ENCODE measurements around the gene FRMD1. TPM values are rescaled to one million over a fixed set of nuclear protein-coding genes. Genes with fewer than 3 reads are reported as not detected.

The FRMD1 gene
- total RNA-seq, 1 donor from 2014 or later: not detected

DNA sequence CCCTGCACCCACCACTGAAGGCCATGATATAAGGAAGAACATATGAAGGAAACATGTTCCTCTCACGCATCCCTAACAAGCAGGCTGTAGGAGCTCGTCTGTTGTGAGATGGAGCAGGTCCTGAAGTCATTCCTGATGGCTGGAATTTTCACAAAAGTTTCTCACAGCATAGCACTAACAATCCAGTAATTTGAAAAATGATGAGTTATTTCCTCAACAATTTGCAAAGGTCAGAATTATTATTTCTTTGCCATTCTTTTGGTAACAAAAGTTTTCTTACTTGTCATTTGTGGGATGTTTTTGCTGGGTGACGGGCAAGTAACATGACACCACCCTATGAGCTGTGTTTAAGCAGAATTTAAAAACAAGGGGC is 27.6 kb upstream of the FRMD1 start:
- FAIRE-seq: no peak
- H4K20me1 ChIP-seq (ENCODE audit: insufficient read depth, low read length): no peaks in the 10 kb centered on the region
- H2AFZ ChIP-seq (ENCODE audit: low read depth, low read length): no peak overlapping the region
- no peak overlapping the region for H3K4me3 ChIP-seq (ENCODE audit: insufficient read depth, low read depth, low read length)
- no peaks in the 10 kb centered on the region for H3K36me3 Mint-ChIP-seq (ENCODE audit: low read depth, unreplicated experiment)
- peak; percentile 16 for DNase-seq (ENCODE audit: low read depth)
- H3K9me3 ChIP-seq (ENCODE audit: insufficient read depth, low read depth, low read length): no peaks in the 10 kb centered on the region
- peaks cover 22% of the 10 kb centered on the region for H3K27me3 ChIP-seq (ENCODE audit: insufficient read depth, low read length)
- peaks cover 6% of the 10 kb centered on the region for H3K4me1 ChIP-seq (ENCODE audit: insufficient read depth, low read length)
- TF ChIP-seq EZH2 (IDR thresholded peaks at IDR 0.05; ENCODE audit: insufficient read depth, low read length): no peak
- TF ChIP-seq, protein P1, sequence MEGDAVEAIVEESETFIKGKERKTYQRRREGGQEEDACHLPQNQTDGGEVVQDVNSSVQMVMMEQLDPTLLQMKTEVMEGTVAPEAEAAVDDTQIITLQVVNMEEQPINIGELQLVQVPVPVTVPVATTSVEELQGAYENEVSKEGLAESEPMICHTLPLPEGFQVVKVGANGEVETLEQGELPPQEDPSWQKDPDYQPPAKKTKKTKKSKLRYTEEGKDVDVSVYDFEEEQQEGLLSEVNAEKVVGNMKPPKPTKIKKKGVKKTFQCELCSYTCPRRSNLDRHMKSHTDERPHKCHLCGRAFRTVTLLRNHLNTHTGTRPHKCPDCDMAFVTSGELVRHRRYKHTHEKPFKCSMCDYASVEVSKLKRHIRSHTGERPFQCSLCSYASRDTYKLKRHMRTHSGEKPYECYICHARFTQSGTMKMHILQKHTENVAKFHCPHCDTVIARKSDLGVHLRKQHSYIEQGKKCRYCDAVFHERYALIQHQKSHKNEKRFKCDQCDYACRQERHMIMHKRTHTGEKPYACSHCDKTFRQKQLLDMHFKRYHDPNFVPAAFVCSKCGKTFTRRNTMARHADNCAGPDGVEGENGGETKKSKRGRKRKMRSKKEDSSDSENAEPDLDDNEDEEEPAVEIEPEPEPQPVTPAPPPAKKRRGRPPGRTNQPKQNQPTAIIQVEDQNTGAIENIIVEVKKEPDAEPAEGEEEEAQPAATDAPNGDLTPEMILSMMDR (IDR thresholded peaks at IDR 0.05; ENCODE audit: insufficient read depth, low read depth, low read length): no peak
- H3K79me2 ChIP-seq (ENCODE audit: insufficient read depth, low read length): no peaks in the 10 kb centered on the region
- H3K9me3 Mint-ChIP-seq (ENCODE audit: unreplicated experiment): peaks cover 5% of the 10 kb centered on the region
- H3K27ac Mint-ChIP-seq (ENCODE audit: unreplicated experiment): peak overlapping the region; percentile 55
- no peak overlapping the region for H3K9ac ChIP-seq (ENCODE audit: low read length)
- peak overlapping the region; percentile 10 for H3K4me2 ChIP-seq (ENCODE audit: low read length)
- no peak overlapping the region for H3K4me3 Mint-ChIP-seq (ENCODE audit: unreplicated experiment)
- H3K27ac ChIP-seq (ENCODE audit: low read depth, low read length): peak overlapping the region; percentile 4
- H3K36me3 ChIP-seq (ENCODE audit: insufficient read depth, low read length): no peaks in the 10 kb centered on the region
- peaks cover 5% of the 10 kb centered on the region for H3K4me1 Mint-ChIP-seq (ENCODE audit: low read depth, unreplicated experiment)
- H3K27me3 Mint-ChIP-seq (ENCODE audit: low read depth, unreplicated experiment): peaks cover 60% of the 10 kb centered on the region

DNA sequence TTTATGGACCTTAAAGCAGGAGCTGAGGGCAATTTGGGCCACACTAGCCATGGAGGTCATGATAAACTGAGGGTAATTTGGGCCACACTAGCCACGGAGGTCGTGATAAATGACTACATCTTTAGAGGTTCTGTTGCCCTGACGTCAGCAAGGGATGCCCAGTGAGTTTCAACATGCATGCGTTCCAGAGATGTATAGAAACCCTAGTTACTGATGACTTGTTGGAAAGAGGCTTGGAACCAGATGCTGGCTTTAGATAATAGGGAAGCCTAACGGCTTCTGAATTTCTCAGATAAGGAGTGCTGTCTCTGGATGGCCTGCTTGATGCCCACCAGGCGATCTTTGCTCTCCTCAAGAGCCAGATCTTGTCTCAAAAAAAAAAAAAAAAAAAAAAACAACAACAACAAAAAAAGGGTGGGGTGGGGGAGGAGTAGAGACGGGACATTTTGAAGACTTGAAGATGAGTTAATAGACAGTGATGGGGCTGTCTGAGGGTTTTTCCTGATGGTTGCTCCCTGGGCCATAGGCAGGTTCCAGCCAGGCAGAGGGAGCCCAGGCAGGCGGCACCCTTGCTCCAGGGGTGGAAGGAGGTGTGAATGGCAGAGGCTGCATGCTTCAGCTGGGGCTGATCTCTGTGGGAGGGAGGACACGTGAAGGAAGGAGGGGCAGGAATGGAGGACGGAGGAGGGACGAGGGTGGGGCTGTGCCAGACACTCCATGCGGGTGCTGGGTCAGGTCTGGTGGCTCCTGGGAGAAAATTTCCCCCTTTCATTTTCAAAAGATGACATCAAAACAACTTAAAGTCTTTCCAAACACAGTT is 27.0 kb upstream of the FRMD1 start:
- H3K9me3 Mint-ChIP-seq (ENCODE audit: unreplicated experiment): peaks cover 5% of the 10 kb centered on the region
- Histone ChIP-seq H2AFZ (ENCODE audit: low read depth, low read length) (no peak overlapping the region), H3K27ac (ENCODE audit: low read depth, low read length) (peak overlapping the region; percentile 4), H3K4me2 (ENCODE audit: low read length) (peak overlapping the region; percentile 10), H3K79me2 (ENCODE audit: insufficient read depth, low read length) (no peaks in the 10 kb centered on the region), H4K20me1 (ENCODE audit: insufficient read depth, low read length) (no peaks in the 10 kb centered on the region), H3K36me3 (ENCODE audit: insufficient read depth, low read length) (no peaks in the 10 kb centered on the region), H3K4me3 (ENCODE audit: insufficient read depth, low read depth, low read length) (no peak overlapping the region), H3K9me3 (ENCODE audit: insufficient read depth, low read depth, low read length) (no peaks in the 10 kb centered on the region), H3K9ac (ENCODE audit: low read length) (no peak overlapping the region), H3K4me1 (ENCODE audit: insufficient read depth, low read length) (peaks cover 6% of the 10 kb centered on the region), H3K27me3 (ENCODE audit: insufficient read depth, low read length) (peaks cover 23% of the 10 kb centered on the region)
- peaks cover 58% of the 10 kb centered on the region for H3K27me3 Mint-ChIP-seq (ENCODE audit: low read depth, unreplicated experiment)
- TF ChIP-seq, protein P1 (IDR thresholded peaks at IDR 0.05; ENCODE audit: insufficient read depth, low read depth, low read length): no peak
- TF ChIP-seq EZH2 (IDR thresholded peaks at IDR 0.05; ENCODE audit: insufficient read depth, low read length): no peak
- H3K4me1 Mint-ChIP-seq (ENCODE audit: low read depth, unreplicated experiment): peaks cover 5% of the 10 kb centered on the region
- no peak for DNase-seq (ENCODE audit: low read depth)
- H3K4me3 Mint-ChIP-seq (ENCODE audit: unreplicated experiment): no peak overlapping the region
- H3K27ac Mint-ChIP-seq (ENCODE audit: unreplicated experiment): peak overlapping the region; percentile 55
- no peak for FAIRE-seq
- no peaks in the 10 kb centered on the region for H3K36me3 Mint-ChIP-seq (ENCODE audit: low read depth, unreplicated experiment)

DNA sequence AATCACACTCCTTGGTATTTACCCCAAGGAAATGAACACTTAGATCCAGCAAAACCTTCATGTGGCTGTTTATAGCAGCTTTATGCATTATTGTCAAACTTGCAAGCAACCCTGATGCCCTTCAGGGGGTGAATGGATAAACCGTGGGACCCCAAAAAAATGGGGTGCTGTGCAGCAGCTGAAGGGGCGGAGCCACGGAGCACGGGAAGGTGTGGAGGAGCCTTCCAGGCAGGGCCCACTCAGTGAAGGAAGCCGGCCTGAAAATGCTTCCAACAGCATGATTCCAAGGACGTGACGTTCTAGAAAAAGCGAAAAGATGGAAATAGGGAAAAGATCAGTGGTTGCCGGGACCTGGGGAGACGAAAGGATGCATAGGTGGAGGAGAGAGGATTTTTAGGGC is 25.6 kb upstream of the FRMD1 start:
- Mint-ChIP-seq H3K4me1 (ENCODE audit: low read depth, unreplicated experiment) (peaks cover 5% of the 10 kb centered on the region), H3K9me3 (ENCODE audit: unreplicated experiment) (peaks cover 5% of the 10 kb centered on the region), H3K27ac (ENCODE audit: unreplicated experiment) (no peak overlapping the region), H3K36me3 (ENCODE audit: low read depth, unreplicated experiment) (no peaks in the 10 kb centered on the region), H3K27me3 (ENCODE audit: low read depth, unreplicated experiment) (peaks cover 61% of the 10 kb centered on the region), H3K4me3 (ENCODE audit: unreplicated experiment) (no peak overlapping the region)
- no peak for FAIRE-seq
- Histone ChIP-seq H3K27me3 (ENCODE audit: insufficient read depth, low read length) (peaks cover 26% of the 10 kb centered on the region), H4K20me1 (ENCODE audit: insufficient read depth, low read length) (no peaks in the 10 kb centered on the region), H2AFZ (ENCODE audit: low read depth, low read length) (no peak overlapping the region), H3K4me1 (ENCODE audit: insufficient read depth, low read length) (peaks cover 6% of the 10 kb centered on the region), H3K9me3 (ENCODE audit: insufficient read depth, low read depth, low read length) (no peaks in the 10 kb centered on the region), H3K79me2 (ENCODE audit: insufficient read depth, low read length) (no peaks in the 10 kb centered on the region), H3K36me3 (ENCODE audit: insufficient read depth, low read length) (no peaks in the 10 kb centered on the region), H3K9ac (ENCODE audit: low read length) (no peak overlapping the region), H3K4me3 (ENCODE audit: insufficient read depth, low read depth, low read length) (no peak overlapping the region), H3K4me2 (ENCODE audit: low read length) (no peak overlapping the region), H3K27ac (ENCODE audit: low read depth, low read length) (no peak overlapping the region)
- TF ChIP-seq EZH2 (IDR thresholded peaks at IDR 0.05; ENCODE audit: insufficient read depth, low read length): no peak
- TF ChIP-seq, protein P1 (IDR thresholded peaks at IDR 0.05; ENCODE audit: insufficient read depth, low read depth, low read length): no peak
- no peak for DNase-seq (ENCODE audit: low read depth)

Measured in astrocyte (in vitro differentiated cells and primary cell).